Subcutaneous adipose tissue (tissue), 4 donors: Measurements from ENCODE around the gene USH2A. TPM values are rescaled to one million over a fixed set of nuclear protein-coding genes. Genes with fewer than 3 reads are reported as not detected.

Experiments used
- CTCF ChIP-seq: fragments of 450-650 bp; IDR thresholded peaks from one replicate; pipeline ENCODE4 v1.5.1; 2016; ENCODE audit warnings: low read depth, mild to moderate bottlenecking, control low read depth, antibody characterized with exemption, moderate library complexity
- total RNA-seq, 4 donors: library from RNA; depleted of rRNA; stranded (reverse); fragments of >200 nt; gene quantifications; one replicate each; pipeline ENCODE4 v1.1.0, GENCODE V29; 2016

USH2A gene
- total RNA-seq, 4 donors from 2014 or later, result under 0.01 TPM; not detected in 3

GRCh38 chr1:215807218-215807617 lies 616.0 kb downstream of the USH2A start:
- no peak for TF ChIP-seq CTCF

GRCh38 chr1:215797859-215798258 lies 625.4 kb downstream of the USH2A start:
- no peak for TF ChIP-seq CTCF

GRCh38 chr1:215794156-215794555 lies 629.1 kb downstream of the USH2A start:
- TF ChIP-seq CTCF, result no peak

- no peak for TF ChIP-seq CTCF
These were observed 630.1 kb downstream of the USH2A start for GRCh38 chr1:215793180-215793579.

GRCh38 chr1:215792446-215792845 lies 630.8 kb downstream of the USH2A start:
- TF ChIP-seq CTCF, result no peak

GRCh38 chr1:215789981-215790380 lies 633.3 kb downstream of the USH2A start:
- no peak for TF ChIP-seq CTCF

GRCh38 chr1:215786997-215787396 lies 636.3 kb downstream of the USH2A start:
- TF ChIP-seq CTCF, result no peak
